NCI-H2196 treated with DMSO at 0.1 percent for 48 hours (cell line): Measurements from ENCODE around the gene CD82.

Experiments
- DNase-seq: peaks from one replicate; lab custom pipeline; 2025; ENCODE audit not compliant: unreplicated experiment; lab: John Stamatoyannopoulos, UW

Gene CD82

DNA sequence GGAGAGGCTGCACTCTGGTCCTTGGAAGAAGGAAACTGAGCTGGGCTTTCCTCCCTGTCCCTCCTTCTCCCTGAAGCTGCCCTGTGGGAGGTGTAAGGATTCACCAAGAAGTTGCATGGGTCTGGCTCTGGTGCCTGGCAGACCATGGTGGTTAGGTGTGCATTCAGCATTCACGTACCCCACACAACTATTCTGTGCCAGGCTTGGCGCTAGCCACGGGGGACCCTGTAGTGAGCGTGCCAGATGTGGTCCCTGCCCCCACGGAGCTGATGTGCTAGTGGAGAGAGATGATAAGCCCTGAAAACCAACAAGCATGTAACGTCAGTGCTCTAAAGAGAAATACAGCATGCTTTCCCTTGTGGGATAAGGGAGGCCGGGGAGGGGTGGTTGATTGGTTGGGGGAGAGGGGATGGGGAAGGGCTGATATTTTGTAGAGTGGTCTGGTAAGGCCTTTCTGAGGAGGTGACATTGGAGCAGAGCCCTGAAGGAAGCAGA is 48.9 kb downstream of the CD82 start:
- no peak for DNase-seq

DNA sequence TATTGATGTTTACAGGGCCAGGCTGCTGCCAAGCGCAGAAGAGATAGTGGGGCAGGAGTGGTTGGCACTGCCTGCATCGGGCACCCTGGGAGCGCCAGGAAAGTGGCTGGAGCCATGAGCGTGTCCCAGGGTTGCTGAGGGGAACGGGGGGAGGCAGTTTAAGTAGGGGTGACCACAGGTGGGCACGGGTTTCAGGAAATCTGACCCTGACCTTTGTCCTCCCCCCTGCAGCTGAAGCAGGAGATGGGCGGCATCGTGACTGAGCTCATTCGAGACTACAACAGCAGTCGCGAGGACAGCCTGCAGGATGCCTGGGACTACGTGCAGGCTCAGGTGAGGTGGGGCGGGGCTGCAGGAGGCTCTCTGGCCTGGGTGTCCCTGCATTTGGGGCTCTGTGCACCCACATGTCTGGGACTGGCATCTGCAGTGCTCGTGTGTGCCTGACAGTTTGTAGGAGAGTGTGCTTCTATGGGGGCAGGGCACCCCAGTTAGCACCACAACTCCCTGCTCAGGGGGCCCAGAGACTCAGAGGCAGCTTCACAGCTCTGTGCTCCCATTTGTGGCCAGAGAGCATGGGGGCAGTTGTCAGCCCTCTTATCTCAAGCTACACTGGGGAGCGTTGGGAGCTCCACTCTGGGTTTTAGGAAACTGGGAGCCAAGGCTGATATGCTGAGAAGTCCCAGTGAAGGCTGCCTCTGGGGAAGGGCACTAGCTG is 49.7 kb downstream of the CD82 start:
- no peak for DNase-seq

DNA sequence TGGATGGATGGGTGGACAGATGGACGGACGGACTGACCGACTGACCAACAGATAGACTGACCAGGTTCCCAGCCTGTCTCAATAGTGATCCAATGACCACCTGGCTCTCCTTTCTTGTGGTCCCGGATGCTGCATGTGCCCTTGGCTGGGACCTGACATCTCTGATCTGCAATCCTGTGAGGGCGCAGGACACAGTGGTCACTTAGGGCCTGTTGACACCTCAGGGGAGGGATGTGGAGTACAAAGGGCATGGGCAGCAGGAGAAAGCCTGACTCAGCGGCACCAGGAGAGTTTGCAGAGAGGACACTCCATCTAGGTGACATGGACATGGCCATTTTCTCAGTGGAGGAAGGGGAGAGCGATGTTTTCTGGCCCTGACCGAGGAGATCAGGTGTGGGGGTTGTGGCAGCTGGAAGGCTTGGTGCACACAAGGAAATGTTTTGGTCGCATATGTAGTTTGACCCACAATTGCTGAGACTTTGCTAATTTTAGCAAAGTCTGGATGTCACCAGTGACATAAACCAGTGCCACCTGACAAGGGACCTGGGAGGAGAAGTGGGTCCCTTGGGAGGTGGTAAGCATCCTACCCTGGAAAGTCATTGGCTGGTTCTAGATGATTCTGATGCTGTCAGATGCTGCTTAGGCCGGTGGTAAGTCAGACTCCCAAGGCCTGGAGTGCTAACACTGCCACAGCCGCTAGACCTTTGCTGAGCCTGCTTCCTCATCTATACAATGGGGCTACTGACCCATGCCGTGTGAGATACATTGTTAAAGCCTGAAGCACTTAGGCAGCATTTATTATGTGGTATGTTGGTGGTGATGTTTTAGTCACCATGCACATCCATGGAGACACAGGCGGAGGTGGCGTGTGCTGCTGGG is 50.7 kb downstream of the CD82 start:
- no peak for DNase-seq

DNA sequence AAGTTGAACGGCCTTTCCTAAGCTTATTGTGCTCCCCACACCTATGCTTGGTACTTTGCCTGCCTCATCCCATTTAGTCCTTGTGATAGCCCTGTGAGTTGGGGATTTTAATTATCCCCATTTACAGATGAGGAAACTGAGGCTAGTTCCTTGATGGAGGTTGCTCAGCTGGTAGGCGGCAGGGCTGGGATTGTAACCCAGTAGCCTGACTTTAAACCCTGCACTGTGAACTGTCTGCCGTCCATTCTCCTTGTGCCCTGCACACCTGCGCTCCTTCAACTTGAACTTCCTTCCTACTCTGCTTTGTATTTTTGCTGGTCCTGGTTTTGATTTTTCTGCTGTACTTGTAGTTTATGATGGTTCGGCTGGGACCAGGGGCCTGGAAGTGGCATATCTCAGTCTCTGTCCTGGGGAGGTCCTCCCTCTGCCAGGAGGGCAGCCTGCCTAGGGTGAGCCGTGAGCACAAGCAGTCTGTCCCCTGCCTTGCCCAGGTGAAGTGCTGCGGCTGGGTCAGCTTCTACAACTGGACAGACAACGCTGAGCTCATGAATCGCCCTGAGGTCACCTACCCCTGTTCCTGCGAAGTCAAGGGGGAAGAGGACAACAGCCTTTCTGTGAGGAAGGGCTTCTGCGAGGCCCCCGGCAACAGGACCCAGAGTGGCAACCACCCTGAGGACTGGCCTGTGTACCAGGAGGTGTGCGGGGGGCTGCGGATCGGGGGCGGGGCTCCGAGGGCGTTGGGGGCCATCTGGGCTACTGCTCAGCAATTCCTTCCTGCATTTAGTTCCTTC is 52.4 kb downstream of the CD82 start:
- no peak for DNase-seq

- DNase-seq: no peak
Observed at GRCh38 chr11:44618561-44619425, 53.3 kb downstream of the CD82 start.

GRCh38 chr11:44620328-44620725 is 54.9 kb downstream of the CD82 start:
- no peak for DNase-seq

DNA sequence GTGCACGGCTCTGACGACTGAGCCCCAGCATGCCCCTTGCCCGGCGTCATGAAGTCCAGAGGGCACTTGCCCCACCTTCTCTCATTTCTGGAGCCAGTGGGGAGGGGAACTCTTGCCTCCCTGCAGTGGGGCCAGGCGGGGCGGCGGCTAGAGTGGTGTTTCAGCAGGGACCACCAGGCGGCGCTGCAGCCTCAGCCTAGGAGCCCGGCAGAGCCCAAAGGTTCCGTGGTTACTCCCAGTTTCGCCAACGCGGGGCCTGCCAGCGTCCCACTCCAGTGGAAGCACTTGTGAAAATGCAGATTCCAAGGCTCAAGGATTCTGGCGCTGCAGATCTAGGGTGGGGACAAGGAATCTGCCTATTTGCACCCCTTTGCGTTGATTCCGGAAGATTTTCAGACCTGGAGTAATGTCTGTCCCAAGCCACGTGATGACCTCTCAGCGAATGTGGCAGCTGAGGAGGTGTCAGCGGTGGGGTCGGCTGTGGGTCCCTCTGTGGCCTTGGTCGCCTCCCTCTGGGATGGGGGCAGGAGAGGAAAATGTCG is 55.7 kb downstream of the CD82 start:
- DNase-seq: peak; percentile 60

DNA sequence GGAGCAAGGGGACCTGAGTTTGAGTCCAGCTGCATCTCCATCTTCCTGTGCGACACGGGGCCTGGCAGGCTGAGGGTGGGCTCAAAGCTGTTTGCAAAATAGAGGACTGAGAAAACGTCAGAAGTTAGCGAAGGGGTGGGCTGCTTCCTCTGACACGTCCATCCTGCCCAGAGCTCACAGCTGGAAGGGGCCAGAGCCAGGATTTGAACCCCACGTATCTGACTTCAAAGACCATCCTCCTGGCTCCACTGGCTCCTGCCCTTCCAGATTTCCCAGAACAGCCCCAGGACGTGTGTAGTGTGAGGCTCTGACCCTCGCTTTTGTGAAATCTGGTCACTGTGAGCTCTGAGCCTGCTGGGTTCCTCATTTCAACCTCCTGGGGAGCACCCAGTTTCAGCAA is 56.3 kb downstream of the CD82 start:
- DNase-seq: no peak

DNA sequence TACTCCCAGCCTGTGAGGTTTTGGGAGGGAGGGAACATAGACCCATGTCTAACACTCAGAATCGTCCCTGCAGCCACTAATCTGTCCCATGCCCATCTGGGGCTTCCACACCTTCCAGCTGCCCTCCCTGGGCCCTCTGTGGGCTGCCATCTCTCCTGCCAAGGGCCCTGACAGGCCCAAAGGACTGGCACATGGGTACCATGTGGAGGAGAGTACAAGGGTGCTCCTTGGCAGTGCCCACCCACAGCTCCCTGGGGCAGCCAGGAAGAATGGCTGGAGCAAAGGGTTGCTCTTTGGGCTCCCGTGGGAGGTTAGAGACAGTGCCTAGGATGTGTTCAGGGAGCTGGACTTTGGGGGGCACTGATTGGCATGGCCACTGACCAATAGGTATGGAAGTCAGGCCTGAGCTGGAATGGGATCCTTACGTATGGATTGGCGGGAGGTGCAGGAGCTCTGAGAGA is 56.8 kb downstream of the CD82 start:
- no peak for DNase-seq

GRCh38 chr11:44622721-44623258 is 57.3 kb downstream of the CD82 start:
- DNase-seq: no peak

GRCh38 chr11:44623341-44623730 is 57.9 kb downstream of the CD82 start:
- DNase-seq: no peak

DNA sequence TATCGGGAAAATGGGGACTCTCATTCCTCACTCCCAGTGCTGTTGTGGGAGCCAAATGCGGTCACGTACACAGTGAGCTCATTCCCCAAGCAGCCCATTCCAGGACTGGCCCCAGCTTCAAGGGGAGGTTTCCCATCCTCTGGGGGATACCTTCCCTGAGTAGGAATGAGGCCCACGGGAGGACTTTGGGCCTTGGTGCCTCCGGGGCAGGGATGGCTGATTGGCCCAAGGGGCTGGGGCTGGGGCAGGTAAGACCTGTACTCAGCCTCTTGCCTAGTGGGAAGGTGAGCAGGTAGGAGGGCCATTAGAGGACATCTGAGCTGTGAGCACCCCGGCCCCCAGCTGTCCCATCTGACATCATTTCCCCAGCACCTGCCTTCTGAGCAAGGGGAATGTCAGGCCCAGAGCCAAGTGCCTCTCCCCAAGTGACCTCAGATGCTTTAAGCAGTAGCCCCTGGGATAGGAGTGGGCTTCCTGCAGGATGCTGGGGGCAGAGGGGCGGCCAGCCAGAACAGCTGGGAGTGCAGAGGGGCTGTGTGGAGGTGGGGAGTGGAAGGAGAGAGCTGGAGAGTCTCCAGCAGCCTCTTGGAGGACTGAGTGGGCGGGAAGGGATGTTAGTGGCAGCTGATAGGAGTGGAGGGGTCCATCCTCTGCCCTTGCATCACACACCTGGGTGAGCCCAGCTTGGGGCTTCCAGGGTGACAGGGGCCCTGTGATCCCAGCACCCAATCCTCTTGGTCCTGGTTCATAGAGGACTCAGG is 58.4 kb downstream of the CD82 start:
- peak; percentile 27 for DNase-seq

DNA sequence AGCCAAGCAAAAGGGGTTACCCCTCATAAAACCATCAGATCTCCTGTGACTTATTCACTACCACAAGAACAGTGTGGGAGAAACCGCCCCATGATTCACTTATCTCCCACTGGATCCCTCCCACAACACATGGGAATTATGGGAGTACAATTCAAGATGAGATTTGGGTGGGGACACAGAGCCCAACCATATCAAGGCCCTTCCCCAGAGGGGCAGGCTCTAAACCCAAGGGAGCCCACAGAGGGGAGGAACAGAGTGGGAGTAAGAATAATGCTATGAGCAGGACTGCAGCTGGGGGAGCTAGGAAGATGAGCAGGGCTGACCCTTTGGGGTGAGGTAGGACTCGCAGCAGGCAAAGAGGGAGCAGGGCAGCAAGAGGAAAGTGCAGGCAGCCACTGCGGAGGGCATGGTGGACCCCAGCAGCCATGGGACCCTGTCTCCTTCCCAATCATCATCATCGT is 59.3 kb downstream of the CD82 start:
- no peak for DNase-seq

DNA sequence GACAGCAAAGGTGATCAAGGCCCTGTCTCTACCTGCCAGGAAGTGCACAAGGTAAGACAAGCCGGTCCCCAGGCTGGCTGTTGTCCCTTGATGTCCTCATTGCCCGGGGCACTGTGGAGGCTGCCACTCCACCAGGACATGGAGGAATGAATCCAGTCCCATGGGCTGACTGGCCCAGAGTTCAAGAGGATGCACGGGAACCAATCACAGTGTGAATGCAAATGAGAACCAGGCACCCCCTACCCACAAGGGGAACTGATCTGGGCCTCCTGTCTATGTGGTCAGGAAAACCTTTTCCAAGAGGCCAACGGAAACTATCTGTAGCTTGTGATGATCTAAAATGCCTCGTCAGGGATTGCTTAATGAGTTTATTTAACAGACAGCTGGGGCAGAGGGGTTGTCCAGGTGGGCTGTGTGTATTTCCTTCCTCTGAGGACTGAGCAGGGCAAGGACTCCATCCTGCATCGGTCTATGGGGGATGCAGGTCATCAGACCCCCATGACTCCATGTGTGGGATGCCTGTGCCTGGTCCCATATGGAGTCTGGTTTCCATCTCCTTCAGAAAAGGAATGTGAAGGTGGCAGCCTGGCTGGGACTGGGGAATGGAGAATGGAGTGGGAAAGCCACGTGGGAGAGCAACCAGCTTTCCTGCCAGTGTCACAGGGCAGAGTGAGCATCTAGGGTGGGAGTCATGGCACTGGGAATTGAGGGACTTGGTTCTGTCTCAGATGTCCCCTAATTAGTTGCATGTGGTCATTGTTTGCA is 60.5 kb downstream of the CD82 start:
- no peak for DNase-seq

- no peak for DNase-seq
Observed at GRCh38 chr11:44626645-44627044, 61.2 kb downstream of the CD82 start.

- no peak for DNase-seq
Observed at GRCh38 chr11:44627165-44627789, 61.8 kb downstream of the CD82 start.

GRCh38 chr11:44627911-44628729 is 62.7 kb downstream of the CD82 start:
- peak; percentile 89 for DNase-seq
